RWPE2 (cell line): ENCODE results near the gene NXT1.

ENCODE experiments used
- ATAC-seq: fragments of 200-7000 bp; cut with Tn5 transposase; 3 replicates; pipeline ENCODE4 v1.9.1; 2021; ENCODE audit warnings: low read depth
- DNase-seq: peaks from one replicate; pipeline ENCODE4 v3.0.0-alpha.2; 2020; ENCODE audit warnings: low spot score
- H3K27ac ChIP-seq: fragments of 450-650 bp; 2 replicates; pipeline ENCODE4 v1.5.1; 2017; ENCODE audit warnings: mild to moderate bottlenecking; ENCODE audit not compliant: poor library complexity, severe bottlenecking
- H3K27me3 ChIP-seq: fragments of 250-450 bp; sonication (Bioruptor Pico); 2 replicates; pipeline ENCODE4 v1.5.1; 2021; ENCODE audit warnings: mild to moderate bottlenecking, moderate library complexity; ENCODE audit not compliant: insufficient read depth, poor library complexity, severe bottlenecking
- H3K36me3 ChIP-seq: fragments of 250-450 bp; sonication (Bioruptor Pico); 2 replicates; pipeline ENCODE4 v1.5.1; 2020; ENCODE audit warnings: low read depth, mild to moderate bottlenecking, moderate library complexity
- H3K4me1 ChIP-seq: fragments of 250-450 bp; sonication (Bioruptor Pico); 2 replicates; pipeline ENCODE4 v1.5.1; 2021; ENCODE audit warnings: mild to moderate bottlenecking, moderate library complexity; ENCODE audit not compliant: insufficient read depth, poor library complexity, severe bottlenecking
- H3K4me3 ChIP-seq: fragments of 250-450 bp; sonication (Bioruptor Pico); 2 replicates; pipeline ENCODE4 v1.5.1; 2021; ENCODE audit warnings: mild to moderate bottlenecking, moderate library complexity; ENCODE audit not compliant: severe bottlenecking
- H3K9me3 ChIP-seq: fragments of 250-450 bp; sonication (Bioruptor Pico); 2 replicates; pipeline ENCODE4 v1.5.1; 2021; ENCODE audit warnings: mild to moderate bottlenecking, moderate library complexity; ENCODE audit not compliant: severe bottlenecking
- TF ChIP-seq, protein P1 (sequence below): fragments of 450-650 bp; IDR thresholded peaks from one replicate; pipeline ENCODE4 v1.5.1; 2017; ENCODE audit warnings: mild to moderate bottlenecking, moderate library complexity; ENCODE audit not compliant: poor library complexity, severe bottlenecking

Gene NXT1

DNA sequence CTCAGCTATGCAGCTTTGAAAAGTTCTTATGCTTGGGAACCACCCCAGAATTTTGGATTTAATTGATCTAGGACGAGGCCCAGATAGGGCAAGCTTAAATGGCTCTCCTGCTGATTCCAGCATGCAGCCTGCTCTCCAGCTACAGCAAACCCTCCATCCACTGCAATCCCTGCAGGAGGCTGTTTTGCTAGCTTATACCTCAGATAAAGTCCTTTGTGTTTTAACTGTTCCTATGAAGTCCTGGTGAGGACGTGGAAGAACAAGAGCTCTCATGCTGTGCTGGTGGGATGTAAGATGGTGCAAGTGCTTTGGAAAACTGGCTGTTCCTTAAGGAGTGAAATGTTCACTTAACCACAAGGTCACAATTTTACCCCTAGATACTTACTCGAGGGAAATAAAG lies 25.5 kb upstream of the NXT1 start:
- ATAC-seq (no peak), DNase-seq (no peak)
- H3K27me3 ChIP-seq, result no peaks in the 10 kb centered on the region
- TF ChIP-seq, protein P1, sequence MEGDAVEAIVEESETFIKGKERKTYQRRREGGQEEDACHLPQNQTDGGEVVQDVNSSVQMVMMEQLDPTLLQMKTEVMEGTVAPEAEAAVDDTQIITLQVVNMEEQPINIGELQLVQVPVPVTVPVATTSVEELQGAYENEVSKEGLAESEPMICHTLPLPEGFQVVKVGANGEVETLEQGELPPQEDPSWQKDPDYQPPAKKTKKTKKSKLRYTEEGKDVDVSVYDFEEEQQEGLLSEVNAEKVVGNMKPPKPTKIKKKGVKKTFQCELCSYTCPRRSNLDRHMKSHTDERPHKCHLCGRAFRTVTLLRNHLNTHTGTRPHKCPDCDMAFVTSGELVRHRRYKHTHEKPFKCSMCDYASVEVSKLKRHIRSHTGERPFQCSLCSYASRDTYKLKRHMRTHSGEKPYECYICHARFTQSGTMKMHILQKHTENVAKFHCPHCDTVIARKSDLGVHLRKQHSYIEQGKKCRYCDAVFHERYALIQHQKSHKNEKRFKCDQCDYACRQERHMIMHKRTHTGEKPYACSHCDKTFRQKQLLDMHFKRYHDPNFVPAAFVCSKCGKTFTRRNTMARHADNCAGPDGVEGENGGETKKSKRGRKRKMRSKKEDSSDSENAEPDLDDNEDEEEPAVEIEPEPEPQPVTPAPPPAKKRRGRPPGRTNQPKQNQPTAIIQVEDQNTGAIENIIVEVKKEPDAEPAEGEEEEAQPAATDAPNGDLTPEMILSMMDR, result no peak
- H3K9me3 ChIP-seq, result no peaks in the 10 kb centered on the region
- H3K36me3 ChIP-seq, result no peaks in the 10 kb centered on the region
- no peak overlapping the region for H3K27ac ChIP-seq
- no peak overlapping the region for H3K4me3 ChIP-seq
- no peaks in the 10 kb centered on the region for H3K4me1 ChIP-seq

DNA sequence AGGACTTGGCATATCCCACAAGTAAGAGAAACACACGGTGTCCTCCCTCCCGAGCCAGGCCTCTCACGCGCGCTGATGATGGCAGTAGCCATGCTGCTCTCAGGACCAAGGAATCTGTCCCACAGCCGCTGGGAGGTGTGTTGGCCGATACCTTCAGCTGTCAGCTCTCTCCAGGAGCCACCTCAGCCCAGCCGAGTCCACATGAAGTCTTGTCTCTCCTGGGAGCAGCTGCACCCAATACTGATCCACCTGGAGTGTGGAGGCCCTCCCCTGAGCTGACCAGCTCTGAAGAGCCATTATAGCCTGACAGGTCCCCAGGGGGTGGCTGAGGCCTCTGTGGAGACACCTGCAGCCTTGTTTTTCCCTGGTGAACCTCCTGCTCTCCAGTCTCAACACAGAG lies 23.8 kb upstream of the NXT1 start:
- TF ChIP-seq, protein P1, result no peak
- ATAC-seq (no peak), DNase-seq (no peak)
- Histone ChIP-seq H3K27me3 (no peaks in the 10 kb centered on the region), H3K27ac (no peak overlapping the region), H3K4me3 (no peak overlapping the region), H3K9me3 (no peaks in the 10 kb centered on the region), H3K36me3 (no peaks in the 10 kb centered on the region), H3K4me1 (no peaks in the 10 kb centered on the region)

DNA sequence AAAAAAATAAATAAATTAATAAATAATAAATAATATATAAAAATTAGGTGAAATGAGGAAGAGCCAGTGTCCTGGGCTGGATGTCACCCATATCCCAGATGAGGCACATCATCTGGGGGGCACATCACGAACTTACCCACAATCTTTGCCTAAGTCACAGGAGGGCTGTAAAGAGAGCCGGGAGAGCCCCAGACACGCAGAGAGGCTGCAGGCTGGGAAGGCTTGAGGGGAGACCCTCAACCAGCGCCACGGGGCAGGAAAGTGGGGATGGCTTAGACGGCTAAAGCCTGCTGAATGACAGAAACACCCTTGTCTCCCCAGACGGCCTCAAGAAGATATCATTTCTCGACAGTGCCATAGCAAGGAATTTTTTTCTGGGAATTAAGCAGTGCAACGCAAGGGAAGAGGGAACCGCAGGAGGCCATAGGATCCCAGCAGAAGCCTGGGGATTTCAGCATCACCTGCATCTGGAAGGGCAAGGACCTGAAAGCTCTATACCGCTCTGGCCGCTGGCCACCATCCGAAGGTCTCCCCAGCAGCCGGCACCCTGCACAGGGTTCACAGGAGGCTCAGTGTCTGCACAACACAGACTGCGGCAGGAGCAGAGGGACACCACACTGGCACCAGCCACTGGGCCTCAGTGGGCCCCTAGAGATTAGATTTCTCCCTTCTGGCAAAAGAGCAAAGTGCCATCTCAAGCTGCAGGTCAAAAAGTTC lies 22.8 kb upstream of the NXT1 start:
- TF ChIP-seq, protein P1, result no peak
- no peak for ATAC-seq
- no peaks in the 10 kb centered on the region for H3K27me3 ChIP-seq
- H3K4me1 ChIP-seq, result no peaks in the 10 kb centered on the region
- no peak overlapping the region for H3K4me3 ChIP-seq
- no peak overlapping the region for H3K27ac ChIP-seq
- no peak for DNase-seq
- no peaks in the 10 kb centered on the region for H3K9me3 ChIP-seq
- H3K36me3 ChIP-seq, result no peaks in the 10 kb centered on the region

DNA sequence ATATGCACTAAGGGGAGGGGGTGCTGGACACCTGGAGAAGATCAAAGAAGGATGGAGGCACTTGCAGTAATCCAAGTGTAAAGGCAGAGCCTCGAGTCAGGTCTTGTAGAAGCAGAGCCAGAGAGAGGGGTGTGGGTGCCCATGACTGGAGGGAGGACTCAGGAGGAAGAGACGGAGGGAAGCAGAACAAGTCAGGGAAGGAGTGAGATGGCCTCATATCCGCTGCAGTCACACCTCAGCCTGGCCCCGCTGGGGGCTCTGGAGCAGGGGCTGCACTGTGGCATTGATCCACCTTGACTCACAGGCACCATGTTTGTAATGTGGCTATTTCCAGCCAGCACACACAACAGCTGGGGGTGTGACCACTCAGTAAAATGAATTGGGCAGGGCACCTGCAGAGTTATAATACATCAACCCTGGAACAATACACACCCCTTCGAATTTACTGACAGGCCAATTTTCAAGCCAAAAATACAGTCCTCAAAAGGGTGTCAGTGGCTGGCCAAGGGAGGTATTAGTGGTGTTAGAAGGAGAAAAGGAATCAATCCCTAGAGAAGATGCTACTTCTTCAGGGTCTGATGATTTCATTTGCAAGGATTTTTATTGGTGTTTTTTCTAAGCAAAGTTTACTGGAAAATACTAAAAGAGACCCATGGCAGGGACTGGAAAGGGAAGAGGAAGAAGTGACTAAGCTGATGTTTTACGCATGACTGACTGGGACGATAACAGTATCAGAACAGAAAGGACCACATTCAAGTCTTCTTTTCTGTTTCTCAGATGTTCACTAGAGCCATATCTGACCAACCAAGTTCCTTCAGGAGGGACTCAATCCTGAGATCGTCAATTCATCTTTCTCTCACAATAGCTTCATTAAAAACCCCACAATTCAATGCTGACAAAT lies 18.9 kb upstream of the NXT1 start:
- DNase-seq (no peak), ATAC-seq (no peak)
- Histone ChIP-seq H3K27ac (no peak overlapping the region), H3K27me3 (no peaks in the 10 kb centered on the region), H3K4me1 (no peaks in the 10 kb centered on the region), H3K9me3 (no peaks in the 10 kb centered on the region), H3K4me3 (no peak overlapping the region), H3K36me3 (no peaks in the 10 kb centered on the region)
- TF ChIP-seq, protein P1, result no peak

DNA sequence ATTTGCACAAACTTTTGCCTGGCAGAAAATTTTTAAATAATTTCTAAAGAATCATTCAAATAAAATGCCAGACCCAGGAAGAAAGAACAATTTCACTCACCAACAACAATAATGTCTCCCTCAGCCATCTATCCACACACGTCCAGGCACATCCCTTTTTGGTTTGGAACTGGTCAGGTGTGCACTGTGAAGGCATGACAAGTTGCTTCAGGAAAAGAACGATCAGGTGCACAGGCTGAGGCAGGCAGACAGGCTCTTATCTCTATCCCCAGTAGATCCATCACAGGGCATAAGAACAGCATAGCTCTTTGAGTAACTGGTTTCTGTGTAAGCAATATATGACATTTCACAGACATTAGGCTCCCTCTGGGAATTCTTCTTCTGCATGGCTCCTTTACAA lies 18.1 kb upstream of the NXT1 start:
- H3K27ac ChIP-seq, result no peak overlapping the region
- TF ChIP-seq, protein P1, result no peak
- H3K27me3 ChIP-seq, result no peaks in the 10 kb centered on the region
- no peak overlapping the region for H3K4me3 ChIP-seq
- H3K9me3 ChIP-seq, result no peaks in the 10 kb centered on the region
- DNase-seq (no peak), ATAC-seq (no peak)
- no peaks in the 10 kb centered on the region for H3K4me1 ChIP-seq
- H3K36me3 ChIP-seq, result no peaks in the 10 kb centered on the region
